Hair follicular keratinocyte (primary cell): ENCODE data around the gene CLCF1. TPM values are rescaled to one million over a fixed set of nuclear protein-coding genes. Genes with fewer than 3 reads are reported as not detected.

ENCODE experiments used
- total RNA-seq: library from RNA; depleted of rRNA; stranded (reverse); fragments of >200 nt; gene quantifications from 2 replicates; pipeline ENCODE4 v1.2.3, GENCODE V29; 2015

The CLCF1 gene
- 4.6 and 4.7 TPM in 2 replicates for total RNA-seq

DNA sequence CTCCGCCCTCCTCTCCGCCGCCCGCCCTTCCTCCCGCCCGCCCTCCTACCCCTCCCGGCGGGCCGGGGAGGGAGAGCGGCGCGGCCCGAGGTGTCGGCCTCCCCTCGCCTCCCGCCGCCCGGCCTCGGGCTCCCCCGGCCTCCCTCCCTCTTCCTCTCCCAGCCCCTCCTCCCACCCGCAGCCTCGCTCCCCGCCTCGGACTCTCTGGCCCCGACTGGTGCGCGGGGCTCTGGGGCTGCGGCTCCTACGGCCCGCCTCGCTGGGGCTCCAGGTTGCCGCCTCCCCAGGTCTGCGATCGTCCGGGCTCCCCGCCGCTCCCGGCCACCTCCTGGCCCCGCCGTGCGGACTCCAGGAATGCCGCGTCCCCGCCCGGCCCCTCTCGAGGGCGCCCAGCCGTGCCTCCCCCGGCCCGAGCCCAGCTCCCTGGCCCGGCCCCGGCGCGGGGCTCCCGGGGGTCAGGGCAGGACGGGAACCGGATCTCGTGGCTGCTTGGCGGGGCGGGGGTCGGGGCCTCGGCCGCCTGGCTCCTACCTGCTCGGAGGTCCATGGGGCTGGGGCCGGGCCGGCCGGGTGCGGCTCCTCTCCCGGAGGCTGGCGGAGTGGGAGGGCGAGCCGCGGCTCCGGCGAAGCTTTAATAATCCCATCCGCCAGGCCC, at the start of gene CLCF1:
Gene CLCF1 (minus strand): TSS at position 606 of the 655 bp plus-strand sequence. CDS start 59 bp downstream, at position 547.

DNA sequence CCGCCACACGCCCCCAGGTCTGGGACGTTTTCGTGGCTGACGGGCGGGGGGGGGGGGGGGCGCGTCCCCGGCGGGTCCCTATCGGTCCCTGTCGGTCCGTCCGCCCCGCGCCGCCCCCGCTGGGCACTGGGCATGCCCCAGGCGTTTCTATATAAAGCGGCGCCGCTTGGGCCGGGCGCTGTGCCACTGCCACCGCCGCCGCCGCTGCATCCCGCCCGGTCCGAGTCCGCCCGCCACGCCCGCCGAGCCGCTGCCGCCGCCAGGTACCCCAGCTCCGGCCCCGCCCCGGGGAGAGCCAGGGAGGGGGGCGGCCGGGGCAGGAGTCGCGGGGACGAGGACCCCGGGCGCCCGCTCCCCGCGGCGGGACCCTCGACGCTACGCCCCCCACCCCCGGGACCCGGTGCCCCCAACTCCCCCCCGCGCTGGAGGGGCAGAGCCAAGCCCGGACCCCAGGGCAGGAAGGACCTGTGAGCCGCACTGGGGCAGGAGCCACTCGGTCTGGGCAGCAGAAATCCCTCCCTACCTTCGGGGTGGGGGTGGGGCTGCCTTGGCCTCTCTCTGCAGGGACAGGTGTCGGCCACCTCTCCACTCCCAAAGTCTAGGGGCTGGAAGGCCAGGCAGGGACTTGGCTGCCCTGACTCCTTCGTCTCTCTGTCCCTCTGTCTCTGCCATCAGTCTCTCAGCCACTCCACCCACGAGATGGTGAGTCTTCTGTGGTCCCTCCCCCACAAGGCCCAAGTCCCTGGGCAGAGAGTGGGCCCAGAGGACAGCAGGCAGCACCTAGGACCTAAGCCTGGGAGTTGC, 42.3 kb upstream of the CLCF1 start, which contains the start of gene CARNS1:
Gene CARNS1 (plus strand): TSS at position 178 of the 804 bp plus-strand sequence. CDS start 522 bp downstream, at position 700.

DNA sequence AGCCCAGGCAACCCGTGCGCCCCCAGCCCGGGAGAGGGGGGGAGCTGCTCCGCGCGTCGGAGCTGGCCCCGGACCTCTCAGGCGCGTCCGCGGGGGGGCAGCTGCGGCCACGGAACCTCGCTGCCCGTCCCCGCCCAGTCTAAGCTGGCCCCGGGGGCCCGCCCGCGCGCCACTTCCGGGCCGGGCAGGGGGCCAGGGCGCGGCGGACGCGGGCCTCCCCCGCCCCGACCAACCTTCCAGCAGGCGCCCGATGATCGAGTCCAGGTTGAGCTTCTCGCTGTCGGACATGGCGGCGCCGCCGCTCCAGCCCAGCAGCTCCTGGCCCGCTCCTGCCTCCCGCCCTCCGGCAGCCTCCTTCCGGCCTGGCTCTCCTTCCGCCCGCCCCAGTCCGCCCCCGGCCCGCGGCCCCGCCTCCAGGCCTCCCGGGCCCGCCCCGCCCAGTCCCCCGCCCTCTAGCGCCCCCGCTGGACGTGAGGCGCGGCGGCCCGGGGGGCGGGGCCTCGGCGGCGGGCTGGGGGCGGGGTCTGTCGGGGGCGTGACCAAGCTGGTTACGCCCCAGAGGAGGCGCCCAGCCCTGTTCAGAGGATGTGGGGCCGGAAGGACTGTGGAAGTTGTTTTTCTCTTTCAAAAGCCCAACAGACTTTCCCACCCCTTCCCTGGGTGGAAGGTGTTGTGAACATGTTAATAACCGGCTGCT, 28.2 kb upstream of the CLCF1 start, which contains the start of gene PPP1CA:
Gene PPP1CA (minus strand): TSS at position 364 of the 697 bp plus-strand sequence. CDS start 76 bp downstream, at position 288.

DNA sequence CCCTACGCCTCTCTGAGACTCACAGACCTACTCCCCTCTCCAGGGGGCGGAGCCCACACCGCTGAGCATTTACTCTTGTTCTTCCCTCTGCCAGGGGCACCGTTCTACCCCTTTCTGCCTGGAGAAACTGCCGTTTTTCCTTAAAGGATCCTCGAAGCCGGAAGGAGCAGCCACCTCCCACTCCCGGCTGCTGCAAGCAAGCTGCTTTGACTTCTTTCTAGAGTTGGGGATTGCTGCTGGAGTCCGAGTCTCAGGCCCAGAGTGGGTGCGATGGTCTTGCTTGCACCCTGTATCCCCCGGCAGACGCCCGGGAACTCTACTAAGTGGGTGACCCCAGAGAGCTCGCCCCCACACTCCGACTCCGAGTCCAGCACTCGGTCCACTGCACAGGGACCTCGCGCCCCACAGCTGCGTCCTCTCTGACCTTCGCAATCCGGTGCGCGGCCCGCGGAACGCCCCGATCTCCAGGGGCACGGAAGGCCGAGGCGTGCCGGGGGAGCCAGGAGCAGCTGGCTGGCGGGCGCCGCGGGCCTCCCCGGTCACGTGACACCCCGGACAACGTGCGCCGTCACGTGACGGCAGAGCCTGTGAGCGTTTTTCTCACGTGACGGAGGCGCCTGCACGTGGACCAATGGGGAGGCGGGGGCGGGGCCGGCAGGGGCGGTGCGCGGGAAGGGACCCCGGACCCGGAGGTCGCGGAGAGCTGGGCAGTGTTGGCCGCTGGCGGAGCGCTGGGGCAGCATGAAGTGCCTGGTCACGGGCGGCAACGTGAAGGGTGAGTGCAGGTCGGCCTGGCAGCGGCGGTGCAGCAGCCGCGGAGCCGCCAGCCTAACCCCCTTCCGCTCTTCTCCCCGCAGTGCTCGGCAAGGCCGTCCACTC, 18.1 kb upstream of the CLCF1 start, which contains the start of gene RAD9A:
Gene RAD9A (plus strand): TSS at position 683 of the 879 bp plus-strand sequence. CDS start 59 bp downstream, at position 742.

DNA sequence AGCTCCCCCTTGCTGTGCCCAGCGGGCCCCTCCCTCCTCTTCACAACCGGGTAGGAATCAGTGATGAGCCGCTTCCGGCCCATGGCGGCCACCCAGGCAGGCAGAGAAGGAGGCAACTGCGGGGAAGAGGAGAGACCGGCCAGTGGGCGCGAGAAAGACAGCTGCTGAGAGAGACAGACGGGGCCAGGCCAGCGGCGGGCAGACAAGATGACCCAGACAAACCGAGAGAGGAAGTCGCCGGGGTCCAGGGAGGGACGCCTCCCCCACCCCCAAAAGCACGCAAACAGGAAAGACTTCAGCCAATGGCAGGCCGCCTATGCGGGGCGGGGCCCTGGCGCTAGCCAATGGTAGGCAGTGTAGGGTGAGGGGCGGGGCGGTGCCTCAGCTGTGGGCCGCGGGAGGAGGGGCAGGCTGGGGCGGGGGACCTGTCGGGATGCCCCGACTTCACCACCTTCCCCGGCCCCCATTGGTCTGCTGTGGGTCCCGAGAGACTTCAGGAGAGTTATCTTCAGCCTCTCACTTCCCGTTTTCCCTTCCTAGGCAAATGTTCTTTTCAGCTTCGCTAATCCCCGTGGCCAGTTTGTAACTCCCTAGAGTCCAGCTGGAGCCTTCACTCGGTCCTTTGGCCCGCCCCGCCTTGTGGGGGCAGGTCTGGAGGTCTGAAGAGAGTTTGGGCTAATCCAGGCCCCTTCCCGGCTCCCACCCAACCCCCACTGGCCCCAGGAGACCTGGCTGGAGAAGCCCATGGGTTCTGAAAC, 19.9 kb downstream of the CLCF1 start, which contains the start of gene POLD4:
Gene POLD4 (minus strand): TSS at position 230 of the 758 bp plus-strand sequence. CDS start 147 bp downstream, at position 83.

Other genes starting within 250 kb of the CLCF1 start
- gene GRK2, start 107.1 kb downstream of the CLCF1 start, total RNA-seq = 60.3 and 66.1 TPM in 2 replicates
- 34.4 and 35.4 TPM in 2 replicates for gene ANKRD13D, start 84.3 kb downstream of the CLCF1 start, total RNA-seq
- gene SSH3, start 70.1 kb downstream of the CLCF1 start, total RNA-seq = 54.8 and 64.1 TPM in 2 replicates
- 76.9 and 150 TPM in 2 replicates for gene POLD4, start 20.1 kb downstream of the CLCF1 start, total RNA-seq
- 5.5 and 16.3 TPM in 2 replicates for gene RAD9A, start 18.4 kb upstream of the CLCF1 start, total RNA-seq
- gene PPP1CA, start 28.3 kb upstream of the CLCF1 start, total RNA-seq = 251 and 264 TPM in 2 replicates
- gene TBC1D10C, start 30.5 kb upstream of the CLCF1 start, total RNA-seq = not detected in 2 replicates
- 0.30 TPM in 1 of 2 replicates, not detected in the other for gene CARNS1, start 42.1 kb upstream of the CLCF1 start, total RNA-seq
- gene RPS6KB2, start 54.9 kb upstream of the CLCF1 start, total RNA-seq = 44.4 and 71.9 TPM in 2 replicates
- gene PTPRCAP, start 64.1 kb upstream of the CLCF1 start, total RNA-seq = 0.78 and 1.4 TPM in 2 replicates
- 65.5 and 82.0 TPM in 2 replicates for gene CORO1B, start 69.9 kb upstream of the CLCF1 start, total RNA-seq
- not detected in 2 replicates for gene GPR152, start 79.1 kb upstream of the CLCF1 start, total RNA-seq
- gene CABP4, start 81.8 kb upstream of the CLCF1 start, total RNA-seq = not detected in 2 replicates
- gene TMEM134, start 95.7 kb upstream of the CLCF1 start, total RNA-seq = 91.8 and 98.6 TPM in 2 replicates
- 43.6 and 47.6 TPM in 2 replicates for gene AIP, start 109.4 kb upstream of the CLCF1 start, total RNA-seq
- gene PITPNM1, start 131.8 kb upstream of the CLCF1 start, total RNA-seq = 28.0 and 39.4 TPM in 2 replicates
- 73.0 and 86.1 TPM in 2 replicates for gene CDK2AP2, start 134.6 kb upstream of the CLCF1 start, total RNA-seq
- gene CABP2, start 149.8 kb upstream of the CLCF1 start, total RNA-seq = not detected in 2 replicates
- gene GSTP1, start 210.2 kb upstream of the CLCF1 start, total RNA-seq = 2,705 and 3,941 TPM in 2 replicates
- gene NDUFV1, start 233.3 kb upstream of the CLCF1 start, total RNA-seq = 271 and 284 TPM in 2 replicates